Measurements from ENCODE around the gene ERP29. TPM values are rescaled to one million over a fixed set of nuclear protein-coding genes. Genes with fewer than 3 reads are reported as not detected.

The ERP29 gene
- total and polyA plus RNA-seq, 8 donors, result 48.5 to 101 (median 66.2) TPM

DNA sequence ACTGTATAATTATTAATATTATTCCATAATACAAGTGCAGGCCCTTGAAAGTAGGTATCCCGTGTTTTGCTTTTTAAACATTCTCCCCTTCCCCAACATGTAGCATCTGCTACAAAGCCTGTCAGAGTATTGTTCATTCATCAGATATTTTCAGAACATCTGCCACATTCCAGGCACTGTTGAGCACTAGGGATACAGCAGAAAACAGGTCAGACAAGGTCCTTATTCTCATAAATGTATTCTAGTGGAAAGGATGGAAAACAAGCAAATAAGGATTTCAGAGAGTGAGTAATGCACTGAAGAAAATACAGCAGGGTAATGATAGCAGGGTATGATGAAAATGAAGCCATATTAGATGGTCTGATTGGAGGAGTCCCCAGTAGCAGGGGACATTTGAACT, 3.8 kb downstream of the ERP29 start:
- DNase-seq, result no peak

DNA sequence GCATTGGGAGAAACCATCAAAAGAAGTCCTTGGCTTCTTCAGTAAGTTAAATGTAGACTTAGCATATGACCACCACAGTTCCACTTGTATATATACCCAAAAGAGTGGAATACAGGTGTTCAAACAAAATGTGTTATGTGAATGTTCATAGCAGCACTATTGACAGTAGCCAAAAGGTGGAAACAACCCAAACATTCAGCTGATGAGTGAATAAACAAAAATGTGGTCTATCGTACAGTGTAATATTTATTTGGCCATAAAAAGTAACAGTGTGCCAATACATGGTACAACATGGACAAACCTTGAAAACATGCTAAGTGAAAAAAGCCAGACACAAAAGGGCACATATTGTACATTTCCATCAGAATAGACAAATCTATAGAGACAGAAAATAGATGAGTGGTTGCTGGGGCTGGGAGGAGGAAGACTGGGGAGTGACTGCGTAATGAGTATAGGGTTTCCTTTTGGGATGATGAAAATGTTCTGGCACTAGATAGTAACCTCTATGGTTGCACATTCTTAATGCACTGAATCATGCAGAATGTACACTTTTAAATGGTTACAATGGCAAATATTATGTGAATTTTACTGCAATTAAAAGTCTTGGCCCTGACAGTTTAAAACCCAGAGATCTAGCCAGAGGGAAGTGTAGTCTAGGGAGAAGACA, 5.5 kb downstream of the ERP29 start:
- no peak for FAIRE-seq
- WGBS, 2 donors, result 57 to 64% methylated on average over 2 of the region's 2 CpGs
- Histone ChIP-seq H3K27ac (no peak overlapping the region), H3K36me3 (peaks cover 0 to 14% (median 6%) of the 10 kb centered on the region in 3 donors), H3K27me3 (no peaks in the 10 kb centered on the region), H3K4me1 (peaks cover 0 to 11% (median 10%) of the 10 kb centered on the region in 3 donors), H3K4me3 (no peak overlapping the region), H3K9me3 (no peaks in the 10 kb centered on the region)
- TF ChIP-seq, protein P1, sequence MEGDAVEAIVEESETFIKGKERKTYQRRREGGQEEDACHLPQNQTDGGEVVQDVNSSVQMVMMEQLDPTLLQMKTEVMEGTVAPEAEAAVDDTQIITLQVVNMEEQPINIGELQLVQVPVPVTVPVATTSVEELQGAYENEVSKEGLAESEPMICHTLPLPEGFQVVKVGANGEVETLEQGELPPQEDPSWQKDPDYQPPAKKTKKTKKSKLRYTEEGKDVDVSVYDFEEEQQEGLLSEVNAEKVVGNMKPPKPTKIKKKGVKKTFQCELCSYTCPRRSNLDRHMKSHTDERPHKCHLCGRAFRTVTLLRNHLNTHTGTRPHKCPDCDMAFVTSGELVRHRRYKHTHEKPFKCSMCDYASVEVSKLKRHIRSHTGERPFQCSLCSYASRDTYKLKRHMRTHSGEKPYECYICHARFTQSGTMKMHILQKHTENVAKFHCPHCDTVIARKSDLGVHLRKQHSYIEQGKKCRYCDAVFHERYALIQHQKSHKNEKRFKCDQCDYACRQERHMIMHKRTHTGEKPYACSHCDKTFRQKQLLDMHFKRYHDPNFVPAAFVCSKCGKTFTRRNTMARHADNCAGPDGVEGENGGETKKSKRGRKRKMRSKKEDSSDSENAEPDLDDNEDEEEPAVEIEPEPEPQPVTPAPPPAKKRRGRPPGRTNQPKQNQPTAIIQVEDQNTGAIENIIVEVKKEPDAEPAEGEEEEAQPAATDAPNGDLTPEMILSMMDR (IDR thresholded peaks at IDR 0.05), result no peak
- ATAC-seq, result no peak
- no peak for DNase-seq
- intact Hi-C loops (cut with DNase I), result no loop called here

More for the DNA sequence above, 3.8 kb downstream of the ERP29 start:
- ATAC-seq (no peak), FAIRE-seq (no peak)
- intact Hi-C loops (cut with DNase I), result no loop called here
- H3K9me3 ChIP-seq, result no peaks in the 10 kb centered on the region
- no peak overlapping the region for H3K27ac ChIP-seq
- no peaks in the 10 kb centered on the region for H3K27me3 ChIP-seq
- TF ChIP-seq, protein P1 (IDR thresholded peaks at IDR 0.05), result no peak
- H3K4me1 ChIP-seq, result peaks cover 0 to 13% (median 10%) of the 10 kb centered on the region in 3 donors
- no peak overlapping the region for H3K4me3 ChIP-seq
- H3K36me3 ChIP-seq, result peaks cover 0 to 3% (median 0%) of the 10 kb centered on the region in 3 donors
- WGBS, 2 donors, result 85 to 87% methylated on average over 1 of the region's 1 CpG

DNA sequence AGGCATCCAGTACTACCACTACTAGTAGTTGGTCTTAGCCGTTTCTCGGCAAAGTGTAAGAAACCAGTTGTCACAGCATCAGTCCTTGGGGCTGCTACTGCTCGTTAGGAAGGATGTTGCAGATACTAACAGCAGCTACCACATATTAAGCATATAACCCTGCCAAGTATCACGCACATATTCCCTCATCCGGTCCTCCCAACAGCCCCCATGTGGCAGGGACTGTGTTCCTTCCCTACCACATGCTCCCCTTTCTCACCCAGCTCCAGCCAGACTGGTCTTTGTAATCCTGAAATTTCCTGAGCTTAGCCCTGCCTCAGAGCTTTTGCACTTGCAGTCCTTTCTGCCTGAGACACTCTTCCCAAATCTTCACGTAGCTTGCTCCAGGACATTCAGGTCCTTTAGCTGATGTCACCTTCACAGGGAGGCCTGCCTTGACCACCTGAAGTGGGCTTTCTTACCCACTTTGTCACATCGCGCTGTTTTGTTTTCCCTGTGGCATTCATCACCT, 7.8 kb downstream of the ERP29 start:
- Histone ChIP-seq H3K4me3 (no peak overlapping the region), H3K36me3 (peaks cover 0 to 14% (median 6%) of the 10 kb centered on the region in 3 donors), H3K9me3 (no peaks in the 10 kb centered on the region), H3K4me1 (peaks cover 0 to 4% (median 4%) of the 10 kb centered on the region in 3 donors), H3K27me3 (no peaks in the 10 kb centered on the region), H3K27ac (no peak overlapping the region)
- ATAC-seq, result no peak
- TF ChIP-seq, protein P1 (IDR thresholded peaks at IDR 0.05), result no peak
- no peak for DNase-seq
- no peak for FAIRE-seq
- WGBS, 2 donors, result 88 to 91% methylated on average over 8 of the region's 8 CpGs
- intact Hi-C loops (cut with DNase I), result no loop called here

DNA sequence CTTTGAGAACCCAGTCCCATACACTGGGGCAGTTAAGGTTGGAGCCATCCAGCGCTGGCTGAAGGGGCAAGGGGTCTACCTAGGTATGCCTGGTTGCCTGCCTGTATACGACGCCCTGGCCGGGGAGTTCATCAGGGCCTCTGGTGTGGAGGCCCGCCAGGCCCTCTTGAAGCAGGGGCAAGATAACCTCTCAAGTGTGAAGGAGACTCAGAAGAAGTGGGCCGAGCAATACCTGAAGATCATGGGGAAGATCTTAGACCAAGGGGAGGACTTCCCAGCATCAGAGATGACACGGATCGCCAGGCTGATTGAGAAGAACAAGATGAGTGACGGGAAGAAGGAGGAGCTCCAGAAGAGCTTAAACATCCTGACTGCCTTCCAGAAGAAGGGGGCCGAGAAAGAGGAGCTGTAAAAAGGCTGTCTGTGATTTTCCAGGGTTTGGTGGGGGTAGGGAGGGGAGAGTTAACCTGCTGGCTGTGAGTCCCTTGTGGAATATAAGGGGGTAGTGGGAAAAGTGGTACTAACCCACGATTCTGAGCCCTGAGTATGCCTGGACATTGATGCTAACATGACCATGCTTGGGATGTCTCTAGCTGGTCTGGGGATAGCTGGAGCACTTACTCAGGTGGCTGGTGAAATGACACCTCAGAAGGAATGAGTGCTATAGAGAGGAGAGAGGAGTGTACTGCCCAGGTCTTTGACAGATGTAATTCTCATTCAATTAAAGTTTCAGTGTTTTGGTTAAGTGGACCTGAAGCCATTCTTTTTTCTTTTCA, 9.2 kb downstream of the ERP29 start:
- H3K4me1 ChIP-seq, result peaks cover 0 to 4% (median 4%) of the 10 kb centered on the region in 3 donors
- 87 to 90% methylated on average over 11 of the region's 11 CpGs for WGBS, 2 donors
- H3K9me3 ChIP-seq, result no peaks in the 10 kb centered on the region
- FAIRE-seq (no peak), DNase-seq (no peak), ATAC-seq (no peak)
- TF ChIP-seq, protein P1 (IDR thresholded peaks at IDR 0.05), result no peak
- H3K4me3 ChIP-seq, result no peak overlapping the region
- peaks cover 0 to 14% (median 6%) of the 10 kb centered on the region in 3 donors for H3K36me3 ChIP-seq
- intact Hi-C loops (cut with DNase I), result no loop called here
- H3K27ac ChIP-seq, result no peak overlapping the region
- H3K27me3 ChIP-seq, result no peaks in the 10 kb centered on the region

Measured in pancreas (tissue), 10 donors.